ENCODE results near the gene ZKSCAN7. TPM values are rescaled to one million over a fixed set of nuclear protein-coding genes. Genes with fewer than 3 reads are reported as not detected.

Gene ZKSCAN7
- total RNA-seq, 1 donor from 2014 or later = 21.0 TPM

DNA sequence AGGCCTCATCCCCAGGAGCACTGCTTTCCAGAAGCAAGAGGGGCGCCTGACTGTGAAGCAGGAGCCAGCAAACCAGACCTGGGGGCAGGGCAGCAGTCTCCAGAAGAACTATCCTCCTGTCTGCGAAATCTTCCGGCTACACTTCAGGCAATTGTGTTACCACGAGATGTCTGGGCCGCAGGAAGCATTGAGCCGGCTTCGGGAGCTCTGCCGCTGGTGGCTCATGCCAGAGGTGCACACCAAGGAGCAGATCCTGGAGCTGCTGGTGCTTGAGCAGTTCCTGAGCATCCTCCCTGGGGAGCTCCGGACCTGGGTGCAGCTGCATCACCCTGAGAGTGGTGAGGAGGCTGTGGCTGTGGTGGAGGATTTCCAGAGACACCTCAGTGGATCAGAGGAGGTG lies 2.1 kb downstream of the ZKSCAN7 start:
- TF ChIP-seq, protein P1, sequence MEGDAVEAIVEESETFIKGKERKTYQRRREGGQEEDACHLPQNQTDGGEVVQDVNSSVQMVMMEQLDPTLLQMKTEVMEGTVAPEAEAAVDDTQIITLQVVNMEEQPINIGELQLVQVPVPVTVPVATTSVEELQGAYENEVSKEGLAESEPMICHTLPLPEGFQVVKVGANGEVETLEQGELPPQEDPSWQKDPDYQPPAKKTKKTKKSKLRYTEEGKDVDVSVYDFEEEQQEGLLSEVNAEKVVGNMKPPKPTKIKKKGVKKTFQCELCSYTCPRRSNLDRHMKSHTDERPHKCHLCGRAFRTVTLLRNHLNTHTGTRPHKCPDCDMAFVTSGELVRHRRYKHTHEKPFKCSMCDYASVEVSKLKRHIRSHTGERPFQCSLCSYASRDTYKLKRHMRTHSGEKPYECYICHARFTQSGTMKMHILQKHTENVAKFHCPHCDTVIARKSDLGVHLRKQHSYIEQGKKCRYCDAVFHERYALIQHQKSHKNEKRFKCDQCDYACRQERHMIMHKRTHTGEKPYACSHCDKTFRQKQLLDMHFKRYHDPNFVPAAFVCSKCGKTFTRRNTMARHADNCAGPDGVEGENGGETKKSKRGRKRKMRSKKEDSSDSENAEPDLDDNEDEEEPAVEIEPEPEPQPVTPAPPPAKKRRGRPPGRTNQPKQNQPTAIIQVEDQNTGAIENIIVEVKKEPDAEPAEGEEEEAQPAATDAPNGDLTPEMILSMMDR (conservative IDR thresholded peaks at IDR 0.05) = no peak
- no peak for DNase-seq (ENCODE audit: low read depth, low spot score)
- Mint-ChIP-seq H3K27me3 (ENCODE audit: low read depth) (peaks cover 13% of the 10 kb centered on the region), H3K4me3 (peak overlapping the region; percentile 60), H3K27ac (ENCODE audit: unreplicated experiment) (no peak overlapping the region), H3K4me1 (peaks cover 29% of the 10 kb centered on the region), H3K36me3 (ENCODE audit: low read depth) (peaks cover 57% of the 10 kb centered on the region), H3K9me3 (peaks cover 17% of the 10 kb centered on the region)

DNA sequence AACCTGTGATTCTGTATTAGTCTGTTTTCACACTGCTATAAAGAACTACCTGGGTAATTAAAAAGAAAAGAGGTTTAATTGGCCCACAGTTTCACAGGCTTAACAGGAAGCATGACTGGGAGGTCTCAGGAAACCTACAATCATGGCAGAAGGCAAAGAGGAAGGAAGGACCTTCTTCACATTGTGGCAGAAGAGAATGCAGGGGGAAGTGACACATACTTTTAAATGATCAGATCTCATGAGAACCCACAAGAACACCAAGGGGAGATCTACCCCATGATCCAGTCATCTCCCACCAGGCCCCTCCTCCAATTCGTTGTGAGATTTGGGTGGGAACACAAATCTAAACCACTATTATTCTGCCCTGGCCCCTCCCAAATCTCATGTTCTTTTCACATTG lies 6.1 kb downstream of the ZKSCAN7 start:
- TF ChIP-seq, protein P1 (conservative IDR thresholded peaks at IDR 0.05) = no peak
- H3K27ac Mint-ChIP-seq (ENCODE audit: unreplicated experiment) = no peak overlapping the region
- peaks cover 16% of the 10 kb centered on the region for H3K4me1 Mint-ChIP-seq
- no peak for DNase-seq (ENCODE audit: low read depth, low spot score)
- H3K4me3 Mint-ChIP-seq = peak overlapping the region; percentile 44
- H3K9me3 Mint-ChIP-seq = peaks cover 23% of the 10 kb centered on the region
- no peaks in the 10 kb centered on the region for H3K27me3 Mint-ChIP-seq (ENCODE audit: low read depth)
- H3K36me3 Mint-ChIP-seq (ENCODE audit: low read depth) = peaks cover 86% of the 10 kb centered on the region

DNA sequence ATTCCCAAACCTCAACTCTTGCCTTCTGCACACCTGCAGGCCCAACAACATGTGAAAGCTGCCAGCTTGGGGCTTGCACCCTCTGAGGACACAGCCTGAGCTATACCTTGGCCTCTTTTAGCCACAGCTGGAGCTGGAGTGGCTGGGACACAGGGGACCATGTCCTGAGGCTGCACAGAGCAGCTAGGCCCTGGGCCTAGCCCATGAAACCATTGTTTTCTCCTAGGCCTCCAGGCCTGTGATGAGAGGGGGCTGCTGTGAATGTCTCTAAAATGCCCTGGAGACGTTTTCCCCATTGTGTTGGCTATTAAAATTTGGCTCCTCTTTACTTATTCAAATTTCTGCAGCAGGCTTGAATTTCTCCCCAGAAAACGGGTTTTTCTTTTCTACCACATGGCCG lies 7.2 kb downstream of the ZKSCAN7 start:
- H3K27ac Mint-ChIP-seq (ENCODE audit: unreplicated experiment) = no peak overlapping the region
- DNase-seq (ENCODE audit: low read depth, low spot score) = no peak
- H3K27me3 Mint-ChIP-seq (ENCODE audit: low read depth) = no peaks in the 10 kb centered on the region
- H3K36me3 Mint-ChIP-seq (ENCODE audit: low read depth) = peaks cover 88% of the 10 kb centered on the region
- H3K9me3 Mint-ChIP-seq = peaks cover 26% of the 10 kb centered on the region
- H3K4me3 Mint-ChIP-seq = no peak overlapping the region
- peaks cover 8% of the 10 kb centered on the region for H3K4me1 Mint-ChIP-seq
- TF ChIP-seq, protein P1 (conservative IDR thresholded peaks at IDR 0.05) = no peak

DNA sequence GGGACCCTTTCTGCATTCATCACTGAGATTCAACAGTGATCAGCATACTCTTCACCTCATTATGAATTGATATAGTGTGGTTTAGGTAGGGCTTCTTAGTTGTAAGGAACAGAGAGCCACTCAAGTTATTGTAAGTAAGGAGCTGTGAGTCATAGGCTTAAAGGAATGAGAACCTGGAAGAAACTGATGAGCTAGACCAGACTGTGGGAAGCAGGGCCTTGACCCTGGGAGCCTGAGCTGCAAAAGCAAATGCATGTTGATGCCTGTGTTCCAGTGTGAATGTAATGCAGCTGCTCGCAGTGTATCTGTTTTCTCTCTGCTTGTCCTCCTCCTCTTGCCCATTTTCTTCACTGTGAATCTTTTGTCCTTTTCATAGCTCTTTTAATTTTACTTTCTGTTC lies 13.6 kb downstream of the ZKSCAN7 start:
- H3K27me3 Mint-ChIP-seq (ENCODE audit: low read depth) = no peaks in the 10 kb centered on the region
- TF ChIP-seq, protein P1 (conservative IDR thresholded peaks at IDR 0.05) = no peak
- H3K36me3 Mint-ChIP-seq (ENCODE audit: low read depth) = peaks cover 88% of the 10 kb centered on the region
- H3K4me1 Mint-ChIP-seq = no peaks in the 10 kb centered on the region
- peaks cover 46% of the 10 kb centered on the region for H3K9me3 Mint-ChIP-seq
- H3K27ac Mint-ChIP-seq (ENCODE audit: unreplicated experiment) = no peak overlapping the region
- no peak for DNase-seq (ENCODE audit: low read depth, low spot score)
- H3K4me3 Mint-ChIP-seq = no peak overlapping the region

DNA sequence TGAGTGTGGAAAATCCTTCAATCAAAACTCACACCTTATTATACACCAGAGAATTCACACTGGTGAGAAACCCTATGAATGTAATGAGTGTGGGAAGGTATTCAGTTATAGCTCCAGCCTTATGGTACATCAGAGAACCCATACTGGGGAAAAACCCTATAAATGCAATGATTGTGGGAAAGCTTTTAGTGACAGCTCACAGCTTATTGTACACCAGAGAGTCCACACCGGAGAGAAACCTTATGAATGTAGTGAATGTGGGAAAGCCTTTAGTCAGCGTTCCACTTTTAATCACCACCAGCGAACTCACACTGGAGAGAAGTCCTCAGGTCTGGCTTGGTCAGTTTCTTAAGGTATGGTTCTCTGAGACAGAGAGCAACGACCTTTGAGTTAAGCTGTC lies 16.0 kb downstream of the ZKSCAN7 start:
- no peak for DNase-seq (ENCODE audit: low read depth, low spot score)

More for the DNA sequence above, 16.0 kb downstream of the ZKSCAN7 start:
- peaks cover 72% of the 10 kb centered on the region for H3K36me3 Mint-ChIP-seq (ENCODE audit: low read depth)
- H3K27ac Mint-ChIP-seq (ENCODE audit: unreplicated experiment) = no peak overlapping the region
- H3K27me3 Mint-ChIP-seq (ENCODE audit: low read depth) = no peaks in the 10 kb centered on the region
- H3K4me3 Mint-ChIP-seq = no peak overlapping the region
- TF ChIP-seq, protein P1 (conservative IDR thresholded peaks at IDR 0.05) = no peak
- no peaks in the 10 kb centered on the region for H3K4me1 Mint-ChIP-seq
- peaks cover 37% of the 10 kb centered on the region for H3K9me3 Mint-ChIP-seq
